GM12892 (cell line): Measurements from ENCODE around the gene SGCD.

ENCODE experiments used
- POLR2A ChIP-seq: IDR thresholded peaks from 2 replicates; pipeline ENCODE4 v1.6.1; 2011; ENCODE audit warnings: low read depth, low read length, control low read depth
- POLR2AphosphoS5 ChIP-seq: IDR thresholded peaks from 2 replicates; pipeline ENCODE4 v1.6.1; 2011; ENCODE audit warnings: low read depth, low read length, control low read depth

DNA sequence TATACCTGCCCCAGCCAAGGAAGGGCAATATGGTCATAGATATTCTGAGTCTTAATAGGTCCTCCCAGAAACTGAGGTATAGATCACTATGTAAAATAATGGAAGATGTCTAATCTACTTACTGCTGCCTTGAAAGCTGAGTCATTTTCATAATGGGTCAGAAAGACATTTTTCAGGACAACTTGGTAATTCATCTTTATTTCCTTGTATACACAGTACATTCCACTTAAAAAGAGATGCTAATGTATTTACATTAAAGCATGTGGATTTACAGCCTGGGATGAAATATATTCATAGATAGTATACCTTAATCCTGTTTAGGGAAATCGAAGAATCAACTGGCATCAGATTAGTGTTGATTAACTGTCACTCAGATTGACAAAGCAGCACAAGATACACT is 304.0 kb downstream of the SGCD start:
- no peak for TF ChIP-seq POLR2AphosphoS5
- no peak for TF ChIP-seq POLR2A
